HepG2 (cell line): ENCODE results near the gene HSF2BP. TPM values are rescaled to one million over a fixed set of nuclear protein-coding genes. Genes with fewer than 3 reads are reported as not detected.

Experiments
- ATAC-seq: fragments of 200-7000 bp; cut with Tn5 transposase; 3 replicates; pipeline ENCODE4 v1.9.1; 2020; ENCODE audit warnings: mild to moderate bottlenecking, moderate library complexity
- BruUV-seq: library from RNA; stranded (reverse); fragments of 400-500 nt; replicated peaks from 2 replicates; lab custom pipeline; 2021; lab: Mats Ljungman, UMichigan
- CTCF ChIA-PET: fragments of 300-600 bp; formaldehyde crosslinking; extraction: SDS; loops from one replicate; lab custom pipeline; 2021; ENCODE audit warnings: low total read pairs, inconsistent platforms, low intra/inter-chr PET ratio; lab: Yijun Ruan, JAX
- POLR2A ChIA-PET: fragments of 350-600 bp; sonication (Branson Sonifier 250); formaldehyde crosslinking; loops from one replicate; lab custom pipeline; 2020; ENCODE audit warnings: antibody characterized with exemption, inconsistent platforms; lab: Yijun Ruan, JAX
- DNase-seq: peaks from one replicate; pipeline ENCODE4 v3.0.0-alpha.2; 2015; ENCODE audit warnings: low spot score
- FAIRE-seq: peaks from 3 replicates; lab custom pipeline; 2011; peaks lifted over from hg19 to GRCh38; lab: Jason Lieb, UNC
- H2AFZ ChIP-seq: one replicate; pipeline ENCODE4 v1.6.1; 2011; ENCODE audit warnings: low read length, inconsistent platforms
- H3K27ac ChIP-seq: fragments of 300-600 bp; 3 replicates; pipeline ENCODE4 v1.8.0; 2011; ENCODE audit warnings: mixed run types, mild to moderate bottlenecking, mixed read lengths, low read length, inconsistent platforms; ENCODE audit not compliant: insufficient read depth; ENCODE audit errors: extremely low read length
- H3K27me3 ChIP-seq, 2 experiments: fragments of 200-600 bp in 1 of 2; 2 replicates in 1 of 2; 3 replicates in 1 of 2; pipeline versions ENCODE4 v1.6.0 to v1.8.0; 2011; ENCODE audit warnings: low read length in 2 of 2, mild to moderate bottlenecking in 2 of 2, moderate library complexity in 2 of 2, inconsistent platforms in 1 of 2; ENCODE audit not compliant: insufficient read depth in 2 of 2, control insufficient read depth in 1 of 2
- H3K36me3 ChIP-seq, 2 experiments: fragments of 200-600 bp in 1 of 2; replicated peaks in 1 of 2; 2 replicates in 1 of 2; 3 replicates in 1 of 2; pipeline versions ENCODE4 v1.5.1 to v1.8.0; 2011; ENCODE audit warnings: low read length in 2 of 2, inconsistent platforms in 1 of 2; ENCODE audit not compliant: insufficient read depth in 2 of 2, control insufficient read depth in 1 of 2
- H3K4me1 ChIP-seq: 2 replicates; pipeline ENCODE4 v1.5.1; 2012; ENCODE audit warnings: low read length, inconsistent platforms; ENCODE audit not compliant: insufficient read depth
- H3K4me2 ChIP-seq: 2 replicates; pipeline ENCODE4 v1.6.0; 2011; ENCODE audit warnings: low read depth, low read length, inconsistent platforms
- H3K4me3 ChIP-seq, 3 experiments: fragments of 200-600 bp in 1 of 3; sonication (generic), shearing (Covaris generic) in 1 of 3; replicated peaks in 1 of 3; 2 replicates each; pipeline ENCODE4 v1.5.1; 2011 to 2016; ENCODE audit warnings: low read length in 3 of 3, inconsistent platforms in 2 of 3, low read depth in 2 of 3, mild to moderate bottlenecking in 2 of 3, control low read depth in 1 of 3, mixed read lengths in 1 of 3; ENCODE audit not compliant: insufficient read depth in 1 of 3
- H3K79me2 ChIP-seq: one replicate; pipeline ENCODE4 v1.6.1; 2011; ENCODE audit warnings: low read length, inconsistent platforms; ENCODE audit not compliant: insufficient read depth
- H3K9ac ChIP-seq: 2 replicates; pipeline ENCODE4 v1.6.0; 2011; ENCODE audit warnings: mild to moderate bottlenecking, low read depth, low read length, inconsistent platforms; ENCODE audit not compliant: insufficient read depth
- H3K9me3 ChIP-seq: 2 replicates; pipeline ENCODE4 v1.5.1; 2012; ENCODE audit warnings: mild to moderate bottlenecking, low read length
- H4K20me1 ChIP-seq: 2 replicates; pipeline ENCODE4 v1.6.0; 2011; ENCODE audit warnings: inconsistent platforms, mild to moderate bottlenecking, low read length, moderate library complexity; ENCODE audit not compliant: insufficient read depth
- CEBPB ChIP-seq: IDR thresholded peaks from 2 replicates; pipeline ENCODE4 v1.6.1; 2011; ENCODE audit warnings: low read depth, low read length, improper control_type of control experiment, borderline replicate concordance
- CEBPG ChIP-seq: IDR thresholded peaks from 2 replicates; pipeline ENCODE4 v1.6.1; 2016
- MAFG ChIP-seq: sonication (generic); formaldehyde crosslinking; IDR thresholded peaks from 2 replicates; pipeline ENCODE4 v1.5.1; 2020; ENCODE audit warnings: mild to moderate bottlenecking, missing genetic modification reagents
- MBD4 ChIP-seq: IDR thresholded peaks from 2 replicates; pipeline ENCODE4 v1.6.1; 2012; ENCODE audit warnings: low read length, inconsistent platforms, borderline replicate concordance
- NFKB2 ChIP-seq: sonication (generic); formaldehyde crosslinking; IDR thresholded peaks from 2 replicates; pipeline ENCODE4 v1.4.0; 2020; ENCODE audit warnings: missing genetic modification reagents, borderline replicate concordance
- PHF21A ChIP-seq: sonication (generic); formaldehyde crosslinking; IDR thresholded peaks from 2 replicates; pipeline ENCODE4 v1.5.0; 2020; ENCODE audit warnings: mild to moderate bottlenecking, missing genetic modification reagents
- PPARG ChIP-seq: conservative IDR thresholded peaks from 2 replicates; pipeline ENCODE4 v1.6.1; 2016; ENCODE audit warnings: missing biosample characterization, missing genetic modification reagents
- TSC22D2 ChIP-seq: sonication (generic); formaldehyde crosslinking; IDR thresholded peaks from 2 replicates; pipeline ENCODE4 v1.5.1; 2020; ENCODE audit warnings: missing genetic modification reagents, mild to moderate bottlenecking, borderline replicate concordance
- ZBTB21 ChIP-seq: sonication (generic); formaldehyde crosslinking; IDR thresholded peaks from 2 replicates; pipeline ENCODE4 v1.4.0; 2020; ENCODE audit warnings: missing genetic modification reagents
- ZNF567 ChIP-seq: sonication (generic); formaldehyde crosslinking; IDR thresholded peaks from 2 replicates; pipeline ENCODE4 v1.8.1; 2023; ENCODE audit warnings: mild to moderate bottlenecking, missing genetic modification reagents, borderline replicate concordance
- ZNF768 ChIP-seq: sonication (generic); formaldehyde crosslinking; IDR thresholded peaks from 2 replicates; pipeline ENCODE4 v1.4.0; 2020; ENCODE audit warnings: missing genetic modification reagents
- ZNF781 ChIP-seq: sonication (generic); formaldehyde crosslinking; IDR thresholded peaks from 2 replicates; pipeline ENCODE4 v1.5.1; 2020; ENCODE audit warnings: borderline replicate concordance, mild to moderate bottlenecking, missing genetic modification reagents; ENCODE audit errors: not compliant biosample characterization
- WGBS: methylation state at CpG from one replicate; pipeline ENCODE4 v1.1.6; 2017; ENCODE audit warnings: low lambda C conversion rate; 5-methylcytosine and 5-hydroxymethylcytosine counted together
- in situ Hi-C: cut with HindIII; loops from 2 replicates; pipeline ENCODE4 v1.10.0; 2017; ENCODE audit warnings: low pct_unique_long_range_greater_than_20kb; ENCODE audit not compliant: extremely low pct_ligation_motif_present
- intact Hi-C: fragments of 100-400 bp; cut with micrococcal nuclease; formaldehyde crosslinking; loops from one replicate; pipeline ENCODE4 v1.10.0; 2022; ENCODE audit not compliant: unreplicated experiment
- polyA plus RNA-seq, 8 experiments: library from polyadenylated mRNA; depleted of rRNA in 3 of 8; stranded (reverse) in 7 of 8; unstranded in 1 of 8; fragments of >200 nt; fragmentation: Illumina TruSeq in 4 of 8; extraction: Trizol in 4 of 8; gene quantifications; 2 replicates each; pipeline versions ENCODE4 v1.2.1 to v1.2.3, GENCODE V29; 2011 to 2016; ENCODE audit warnings: low read depth in 4 of 8, missing spikeins in 1 of 8, mixed read lengths in 1 of 8; ENCODE audit not compliant: insufficient read depth in 1 of 8
- total RNA-seq, 5 experiments: library from RNA; depleted of rRNA; stranded (reverse); fragments of >200 nt; fragmentation: Illumina TruSeq; extraction: Trizol; gene quantifications; 2 replicates each; pipeline ENCODE4 v1.2.3, GENCODE V29; 2016; ENCODE audit warnings: low read depth in 1 of 5
- TF ChIP-seq, protein P1 (sequence below): sonication (generic); formaldehyde crosslinking; IDR thresholded peaks from 2 replicates; pipeline ENCODE4 v1.5.1; 2020; ENCODE audit warnings: missing genetic modification reagents, mild to moderate bottlenecking, borderline replicate concordance
- TF ChIP-seq, protein P2 (sequence below): IDR thresholded peaks from 2 replicates; pipeline ENCODE4 v1.6.1; 2018; ENCODE audit warnings: missing genetic modification reagents
- TF ChIP-seq, protein P3 (sequence below): sonication (generic); formaldehyde crosslinking; IDR thresholded peaks from 2 replicates; pipeline ENCODE4 v1.5.1; 2020; ENCODE audit warnings: mild to moderate bottlenecking, missing genetic modification reagents, moderate library complexity
- TF ChIP-seq, protein P4 (sequence below): IDR thresholded peaks from 2 replicates; pipeline ENCODE4 v1.6.1; 2016; ENCODE audit warnings: missing biosample characterization, missing genetic modification reagents, low read depth
- TF ChIP-seq, protein P5 (sequence below): sonication (generic); formaldehyde crosslinking; IDR thresholded peaks from 2 replicates; pipeline ENCODE4 v1.8.1; 2023; ENCODE audit warnings: mild to moderate bottlenecking, moderate library complexity, missing genetic modification reagents

Gene HSF2BP
- total and polyA plus RNA-seq, 2 of the 13 experiments (the other 11 are each of a cell fraction or from before 2014, with no cell fraction given): 0.67 to 2.2 TPM

DNA sequence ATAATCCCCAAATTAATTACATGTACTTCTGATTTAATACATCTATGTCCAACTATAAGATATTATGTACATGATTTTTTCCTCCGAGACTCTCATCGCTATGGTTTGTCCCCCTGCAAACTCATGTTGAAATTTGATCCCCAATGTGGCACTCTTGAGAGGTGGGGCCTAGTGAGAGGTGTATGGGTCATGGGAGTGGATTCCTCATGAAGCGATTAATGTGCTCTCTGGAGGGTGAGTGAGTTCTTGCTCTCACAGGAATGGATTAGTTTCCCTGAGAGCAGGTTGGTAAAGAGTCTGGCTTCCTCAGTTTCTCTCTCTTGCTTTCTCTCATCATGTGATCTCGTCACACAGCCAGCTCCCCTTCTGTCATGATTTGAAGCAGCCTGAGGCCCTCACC lies 16.1 kb downstream of the HSF2BP start (continued):
- TF ChIP-seq ZNF781 (CRISPR knock-in tag) (no peak), MBD4 (no peak), NFKB2 (no peak), MAFG (CRISPR knock-in tag) (no peak)
- TF ChIP-seq, protein P1, sequence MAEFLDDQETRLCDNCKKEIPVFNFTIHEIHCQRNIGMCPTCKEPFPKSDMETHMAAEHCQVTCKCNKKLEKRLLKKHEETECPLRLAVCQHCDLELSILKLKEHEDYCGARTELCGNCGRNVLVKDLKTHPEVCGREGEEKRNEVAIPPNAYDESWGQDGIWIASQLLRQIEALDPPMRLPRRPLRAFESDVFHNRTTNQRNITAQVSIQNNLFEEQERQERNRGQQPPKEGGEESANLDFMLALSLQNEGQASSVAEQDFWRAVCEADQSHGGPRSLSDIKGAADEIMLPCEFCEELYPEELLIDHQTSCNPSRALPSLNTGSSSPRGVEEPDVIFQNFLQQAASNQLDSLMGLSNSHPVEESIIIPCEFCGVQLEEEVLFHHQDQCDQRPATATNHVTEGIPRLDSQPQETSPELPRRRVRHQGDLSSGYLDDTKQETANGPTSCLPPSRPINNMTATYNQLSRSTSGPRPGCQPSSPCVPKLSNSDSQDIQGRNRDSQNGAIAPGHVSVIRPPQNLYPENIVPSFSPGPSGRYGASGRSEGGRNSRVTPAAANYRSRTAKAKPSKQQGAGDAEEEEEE: no peak
- TF ChIP-seq, protein P2, sequence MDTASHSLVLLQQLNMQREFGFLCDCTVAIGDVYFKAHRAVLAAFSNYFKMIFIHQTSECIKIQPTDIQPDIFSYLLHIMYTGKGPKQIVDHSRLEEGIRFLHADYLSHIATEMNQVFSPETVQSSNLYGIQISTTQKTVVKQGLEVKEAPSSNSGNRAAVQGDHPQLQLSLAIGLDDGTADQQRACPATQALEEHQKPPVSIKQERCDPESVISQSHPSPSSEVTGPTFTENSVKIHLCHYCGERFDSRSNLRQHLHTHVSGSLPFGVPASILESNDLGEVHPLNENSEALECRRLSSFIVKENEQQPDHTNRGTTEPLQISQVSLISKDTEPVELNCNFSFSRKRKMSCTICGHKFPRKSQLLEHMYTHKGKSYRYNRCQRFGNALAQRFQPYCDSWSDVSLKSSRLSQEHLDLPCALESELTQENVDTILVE: no peak
- TF ChIP-seq, protein P3, sequence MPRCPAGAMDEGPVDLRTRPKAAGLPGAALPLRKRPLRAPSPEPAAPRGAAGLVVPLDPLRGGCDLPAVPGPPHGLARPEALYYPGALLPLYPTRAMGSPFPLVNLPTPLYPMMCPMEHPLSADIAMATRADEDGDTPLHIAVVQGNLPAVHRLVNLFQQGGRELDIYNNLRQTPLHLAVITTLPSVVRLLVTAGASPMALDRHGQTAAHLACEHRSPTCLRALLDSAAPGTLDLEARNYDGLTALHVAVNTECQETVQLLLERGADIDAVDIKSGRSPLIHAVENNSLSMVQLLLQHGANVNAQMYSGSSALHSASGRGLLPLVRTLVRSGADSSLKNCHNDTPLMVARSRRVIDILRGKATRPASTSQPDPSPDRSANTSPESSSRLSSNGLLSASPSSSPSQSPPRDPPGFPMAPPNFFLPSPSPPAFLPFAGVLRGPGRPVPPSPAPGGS: no peak

DNA sequence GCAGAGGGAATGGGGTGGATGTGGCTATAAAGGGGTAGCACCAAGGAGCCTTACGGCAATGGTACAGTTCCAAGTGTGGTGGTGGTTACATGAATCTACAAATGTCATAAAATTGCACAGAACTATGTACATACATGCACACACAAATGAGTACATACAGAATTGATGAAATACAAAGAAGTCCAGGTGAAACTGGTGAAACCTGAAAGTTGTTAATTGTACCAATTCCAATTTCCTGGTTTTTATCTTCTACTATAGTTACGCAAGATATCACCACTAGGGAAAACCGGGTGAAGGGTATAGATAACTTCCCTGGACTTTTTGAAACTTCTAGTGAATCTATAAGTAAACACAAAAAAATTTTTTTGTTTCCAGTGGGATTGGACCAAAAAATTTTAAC lies 18.9 kb downstream of the HSF2BP start:
- CTCF ChIA-PET: no interaction called here
- no peak overlapping the region for H3K9ac ChIP-seq
- ATAC-seq: no peak

More for the DNA sequence above, 18.9 kb downstream of the HSF2BP start:
- Histone ChIP-seq H3K4me3 (no peak overlapping the region), H3K79me2 (no peaks in the 10 kb centered on the region), H3K4me1 (peaks cover 35% of the 10 kb centered on the region), H3K27ac (no peak overlapping the region), H3K36me3 (no peaks in the 10 kb centered on the region), H3K4me2 (no peak overlapping the region), H2AFZ (no peak overlapping the region), H4K20me1 (no peaks in the 10 kb centered on the region), H3K27me3 (no peaks in the 10 kb centered on the region), H3K9me3 (no peaks in the 10 kb centered on the region)
- 68% methylated on average over 3 of the region's 3 CpGs for WGBS
- BruUV-seq: no TSS peak
- in situ Hi-C loops: no loop called here
- no peak for DNase-seq
- intact Hi-C loops: no loop called here
- POLR2A ChIA-PET: interaction anchor here (1.2 kb wide), 1 partner anchor 352 kb away, joined by 4 read pairs; no protein-coding TSS in a partner anchor
- TF ChIP-seq ZNF768 (CRISPR knock-in tag) (no peak), TSC22D2 (CRISPR knock-in tag) (no peak), CEBPB (peak; percentile 74), ZNF567 (no peak), PPARG (peak; percentile 31; the same call in 1 of the 2 replicates), PHF21A (CRISPR knock-in tag) (no peak), ZBTB21 (CRISPR knock-in tag) (no peak), CEBPG (CRISPR knock-in tag) (0 out of 2 replicates have a peak, but pooled peaks have one; percentile 18)
- TF ChIP-seq, protein P4, sequence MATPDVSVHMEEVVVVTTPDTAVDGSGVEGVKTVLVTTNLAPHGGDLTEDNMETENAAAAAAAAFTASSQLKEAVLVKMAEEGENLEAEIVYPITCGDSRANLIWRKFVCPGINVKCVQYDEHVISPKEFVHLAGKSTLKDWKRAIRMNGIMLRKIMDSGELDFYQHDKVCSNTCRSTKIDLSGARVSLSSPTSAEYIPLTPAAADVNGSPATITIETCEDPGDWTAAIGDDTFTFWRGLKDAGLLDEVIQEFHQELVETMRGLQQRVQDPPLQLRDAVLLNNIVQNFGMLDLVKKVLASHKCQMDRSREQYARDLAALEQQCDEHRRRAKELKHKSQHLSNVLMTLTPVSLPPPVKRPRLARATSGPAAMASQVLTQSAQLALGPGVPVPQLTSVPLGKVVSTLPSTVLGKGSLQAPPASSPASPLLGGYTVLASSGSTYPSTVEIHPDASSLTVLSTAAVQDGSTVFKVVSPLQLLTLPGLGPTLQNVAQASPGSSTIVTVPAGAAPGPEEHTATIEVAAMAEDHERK: no peak
- TF ChIP-seq, protein P5, sequence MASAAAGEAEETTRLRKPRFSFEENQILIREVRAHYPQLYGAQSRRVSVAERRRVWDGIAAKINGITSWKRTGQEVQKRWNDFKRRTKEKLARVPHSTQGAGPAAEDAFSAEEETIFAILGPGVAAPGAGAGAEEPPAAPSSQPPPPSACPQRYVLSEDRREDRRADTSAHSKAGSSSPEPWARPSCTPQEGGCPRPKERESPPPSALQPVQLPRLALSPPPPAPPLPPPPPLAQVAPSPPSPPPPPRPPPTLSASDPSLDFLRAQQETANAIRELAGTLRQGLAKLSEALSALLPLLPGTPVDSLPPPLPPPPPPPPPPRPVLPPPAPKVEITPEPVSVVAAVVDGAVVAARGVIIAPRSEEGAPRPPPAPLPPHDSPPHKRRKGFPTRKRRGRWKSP (CRISPR knock-in tag): no peak
- TF ChIP-seq, all 625 proteins: peak for 3
- FAIRE-seq: no peak
